Vagina (tissue), 2 donors: ENCODE data around the gene SMARCA2.

Source experiments
- POLR2A ChIP-seq, 2 donors: fragments of 450-650 bp; IDR thresholded peaks; one replicate each; pipeline ENCODE4 v1.6.1; 2017; ENCODE audit warnings: antibody characterized with exemption in 2 of 2, mild to moderate bottlenecking in 2 of 2, moderate library complexity in 2 of 2
- POLR2AphosphoS5 ChIP-seq, 2 donors: sonication (generic); formaldehyde crosslinking; IDR thresholded peaks; one replicate each; pipeline ENCODE4 v1.9.0; 2017; ENCODE audit warnings: antibody characterized with exemption in 2 of 2, mild to moderate bottlenecking in 2 of 2, low read depth in 1 of 2; ENCODE audit not compliant: insufficient read depth in 1 of 2
- TF ChIP-seq, protein P1 (sequence below), 3 experiments: fragments of 450-650 bp in 2 of 3; fragments of 200-600 bp in 1 of 3; sonication (generic) in 1 of 3; IDR thresholded peaks; one replicate each; pipeline ENCODE4 v1.5.1; 2017 to 2019; ENCODE audit warnings: antibody characterized with exemption in 3 of 3, mild to moderate bottlenecking in 2 of 3, moderate library complexity in 2 of 3

DNA sequence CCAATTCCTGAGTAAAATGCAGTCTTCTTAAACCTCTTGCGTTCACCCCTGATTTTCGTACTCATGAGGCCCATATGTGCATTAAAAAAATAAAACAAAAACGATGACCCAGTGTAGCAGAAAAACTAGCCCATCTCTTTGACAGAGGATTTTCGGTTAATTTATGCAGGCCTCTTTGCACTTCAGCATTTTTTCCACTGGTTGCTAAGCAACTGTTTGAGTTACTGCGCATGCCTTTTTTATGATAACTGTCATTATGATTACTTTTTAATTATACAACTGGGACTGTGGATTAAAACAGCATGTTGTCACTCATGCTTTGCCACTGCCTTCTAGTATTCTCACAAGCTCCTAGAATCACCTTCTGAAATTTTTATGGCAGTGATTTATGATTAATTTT, 165.0 kb downstream of the SMARCA2 start:
- TF ChIP-seq, protein P1, sequence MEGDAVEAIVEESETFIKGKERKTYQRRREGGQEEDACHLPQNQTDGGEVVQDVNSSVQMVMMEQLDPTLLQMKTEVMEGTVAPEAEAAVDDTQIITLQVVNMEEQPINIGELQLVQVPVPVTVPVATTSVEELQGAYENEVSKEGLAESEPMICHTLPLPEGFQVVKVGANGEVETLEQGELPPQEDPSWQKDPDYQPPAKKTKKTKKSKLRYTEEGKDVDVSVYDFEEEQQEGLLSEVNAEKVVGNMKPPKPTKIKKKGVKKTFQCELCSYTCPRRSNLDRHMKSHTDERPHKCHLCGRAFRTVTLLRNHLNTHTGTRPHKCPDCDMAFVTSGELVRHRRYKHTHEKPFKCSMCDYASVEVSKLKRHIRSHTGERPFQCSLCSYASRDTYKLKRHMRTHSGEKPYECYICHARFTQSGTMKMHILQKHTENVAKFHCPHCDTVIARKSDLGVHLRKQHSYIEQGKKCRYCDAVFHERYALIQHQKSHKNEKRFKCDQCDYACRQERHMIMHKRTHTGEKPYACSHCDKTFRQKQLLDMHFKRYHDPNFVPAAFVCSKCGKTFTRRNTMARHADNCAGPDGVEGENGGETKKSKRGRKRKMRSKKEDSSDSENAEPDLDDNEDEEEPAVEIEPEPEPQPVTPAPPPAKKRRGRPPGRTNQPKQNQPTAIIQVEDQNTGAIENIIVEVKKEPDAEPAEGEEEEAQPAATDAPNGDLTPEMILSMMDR (IDR thresholded peaks at IDR 0.05) = no peak
- no peak for TF ChIP-seq POLR2A (IDR thresholded peaks at IDR 0.05)
- no peak for TF ChIP-seq POLR2AphosphoS5 (IDR thresholded peaks at IDR 0.05; ENCODE audit: insufficient read depth in 1 of 2, low read depth in 1 of 2)
